Astrocyte (in vitro differentiated cells and primary cell): ENCODE data around the gene FREM3.

Experiments
- EZH2 ChIP-seq: IDR thresholded peaks from 2 replicates; pipeline ENCODE4 v1.6.1; 2012; ENCODE audit warnings: mild to moderate bottlenecking, low read length, inconsistent platforms; ENCODE audit not compliant: insufficient read depth
- TF ChIP-seq, protein P1 (sequence below): IDR thresholded peaks from 2 replicates; pipeline ENCODE4 v1.5.1; 2011; ENCODE audit warnings: low read depth, mild to moderate bottlenecking, inconsistent platforms, low read length, moderate library complexity; ENCODE audit not compliant: insufficient read depth

DNA sequence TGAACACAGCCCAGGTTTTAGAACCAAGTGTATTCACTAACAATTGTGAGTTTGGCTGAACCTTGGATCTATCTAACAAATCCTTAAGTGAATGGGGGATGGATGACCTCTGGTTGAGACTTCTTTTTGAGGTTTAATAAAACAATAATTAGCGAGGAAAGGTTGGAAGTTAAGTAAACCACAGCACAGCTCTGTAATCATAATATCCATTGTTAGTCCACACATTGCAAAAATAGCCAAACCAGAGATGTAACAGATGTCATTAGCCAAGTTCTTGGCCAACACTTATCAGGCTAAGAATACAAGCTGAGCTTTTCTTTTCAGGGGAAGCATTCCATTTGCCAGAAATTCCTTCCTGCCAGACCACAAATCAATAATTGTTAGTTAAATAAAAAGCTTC lies 59.1 kb downstream of the FREM3 start:
- TF ChIP-seq, protein P1, sequence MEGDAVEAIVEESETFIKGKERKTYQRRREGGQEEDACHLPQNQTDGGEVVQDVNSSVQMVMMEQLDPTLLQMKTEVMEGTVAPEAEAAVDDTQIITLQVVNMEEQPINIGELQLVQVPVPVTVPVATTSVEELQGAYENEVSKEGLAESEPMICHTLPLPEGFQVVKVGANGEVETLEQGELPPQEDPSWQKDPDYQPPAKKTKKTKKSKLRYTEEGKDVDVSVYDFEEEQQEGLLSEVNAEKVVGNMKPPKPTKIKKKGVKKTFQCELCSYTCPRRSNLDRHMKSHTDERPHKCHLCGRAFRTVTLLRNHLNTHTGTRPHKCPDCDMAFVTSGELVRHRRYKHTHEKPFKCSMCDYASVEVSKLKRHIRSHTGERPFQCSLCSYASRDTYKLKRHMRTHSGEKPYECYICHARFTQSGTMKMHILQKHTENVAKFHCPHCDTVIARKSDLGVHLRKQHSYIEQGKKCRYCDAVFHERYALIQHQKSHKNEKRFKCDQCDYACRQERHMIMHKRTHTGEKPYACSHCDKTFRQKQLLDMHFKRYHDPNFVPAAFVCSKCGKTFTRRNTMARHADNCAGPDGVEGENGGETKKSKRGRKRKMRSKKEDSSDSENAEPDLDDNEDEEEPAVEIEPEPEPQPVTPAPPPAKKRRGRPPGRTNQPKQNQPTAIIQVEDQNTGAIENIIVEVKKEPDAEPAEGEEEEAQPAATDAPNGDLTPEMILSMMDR, result no peak
- TF ChIP-seq EZH2, result no peak
